ENCODE measurements around the gene HLA-DRA. TPM values are rescaled to one million over a fixed set of nuclear protein-coding genes. Genes with fewer than 3 reads are reported as not detected.
"Not testable (repeated sequence)": the region's sequence is repeated elsewhere in the genome, so short reads cannot be mapped to it uniquely, and the experiment has no call there.

HLA-DRA gene
- total RNA-seq, 6 experiments from 2014 or later, result 21.2 to 235 (median 66.8) TPM

DNA sequence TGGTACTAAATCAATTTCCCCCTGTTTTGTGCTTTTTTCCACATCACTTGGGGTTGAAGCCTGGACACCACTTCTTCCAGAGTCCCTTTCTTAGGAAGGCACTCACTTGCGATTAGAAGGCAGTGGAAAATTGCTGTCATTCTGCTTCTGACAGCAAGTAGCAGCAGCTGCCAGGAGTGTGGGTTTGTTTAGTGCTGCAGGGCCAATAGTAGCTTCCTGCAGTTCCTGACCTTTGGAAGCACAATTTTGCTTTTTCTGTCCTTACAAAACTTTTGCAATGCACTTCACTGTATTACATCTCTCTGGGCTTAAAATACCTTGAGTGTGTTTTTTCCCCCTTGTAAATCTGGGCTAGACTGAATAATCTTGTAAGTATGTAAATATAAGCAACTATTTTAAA, 12.5 kb upstream of the HLA-DRA start:
- Histone ChIP-seq H3K4me1 (no peaks in the 10 kb centered on the region), H3K4me3 (no peak overlapping the region), H3K27ac (no peak overlapping the region), H3K9me3 (no peaks in the 10 kb centered on the region), H3K36me3 (no peaks in the 10 kb centered on the region), H3K27me3 (no peaks in the 10 kb centered on the region)
- TF ChIP-seq, protein P1, sequence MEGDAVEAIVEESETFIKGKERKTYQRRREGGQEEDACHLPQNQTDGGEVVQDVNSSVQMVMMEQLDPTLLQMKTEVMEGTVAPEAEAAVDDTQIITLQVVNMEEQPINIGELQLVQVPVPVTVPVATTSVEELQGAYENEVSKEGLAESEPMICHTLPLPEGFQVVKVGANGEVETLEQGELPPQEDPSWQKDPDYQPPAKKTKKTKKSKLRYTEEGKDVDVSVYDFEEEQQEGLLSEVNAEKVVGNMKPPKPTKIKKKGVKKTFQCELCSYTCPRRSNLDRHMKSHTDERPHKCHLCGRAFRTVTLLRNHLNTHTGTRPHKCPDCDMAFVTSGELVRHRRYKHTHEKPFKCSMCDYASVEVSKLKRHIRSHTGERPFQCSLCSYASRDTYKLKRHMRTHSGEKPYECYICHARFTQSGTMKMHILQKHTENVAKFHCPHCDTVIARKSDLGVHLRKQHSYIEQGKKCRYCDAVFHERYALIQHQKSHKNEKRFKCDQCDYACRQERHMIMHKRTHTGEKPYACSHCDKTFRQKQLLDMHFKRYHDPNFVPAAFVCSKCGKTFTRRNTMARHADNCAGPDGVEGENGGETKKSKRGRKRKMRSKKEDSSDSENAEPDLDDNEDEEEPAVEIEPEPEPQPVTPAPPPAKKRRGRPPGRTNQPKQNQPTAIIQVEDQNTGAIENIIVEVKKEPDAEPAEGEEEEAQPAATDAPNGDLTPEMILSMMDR (IDR thresholded peaks at IDR 0.05), result no peak
- ATAC-seq (peak; percentile 77 to 95 (median 86)), DNase-seq (peak in 2 of 3 donors; percentile 38 to 63)
- intact Hi-C loops (cut with DNase I), result no loop called here
- 9% methylated on average over 1 of the region's 1 CpG for WGBS (ENCODE audit: insufficient coverage, low coverage, low lambda C conversion rate, missing lambda C conversion rate)

DNA sequence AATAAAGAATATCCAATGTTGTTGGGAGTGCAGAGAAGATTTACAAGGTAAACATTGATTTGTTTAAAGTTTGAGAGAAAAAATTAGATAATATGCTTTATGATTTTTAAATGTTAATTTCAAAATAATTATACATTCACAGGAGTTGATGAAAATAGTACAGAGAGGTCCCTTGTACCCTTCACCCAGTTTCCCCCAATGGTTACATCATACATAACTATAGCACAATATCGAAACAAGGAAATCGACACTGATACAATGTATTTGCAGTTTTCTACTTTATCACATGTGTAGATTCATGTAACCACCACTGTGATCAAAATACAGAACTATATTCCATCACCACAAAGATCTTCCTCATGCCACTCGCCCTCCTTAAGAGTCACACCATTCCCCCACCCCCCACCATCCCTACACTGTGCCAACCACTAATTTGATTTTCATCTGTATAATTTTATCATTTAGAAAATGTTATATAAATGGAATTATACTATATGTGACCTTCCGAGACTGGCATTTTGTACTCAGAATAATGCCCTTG, 11.7 kb upstream of the HLA-DRA start:
- ATAC-seq, result no peak
- WGBS (ENCODE audit: insufficient coverage, low coverage, low lambda C conversion rate, missing lambda C conversion rate), result 75% methylated on average over 4 of the region's 4 CpGs
- H3K27ac ChIP-seq, result no peak overlapping the region
- H3K9me3 ChIP-seq, result no peaks in the 10 kb centered on the region
- no peak for DNase-seq
- no peaks in the 10 kb centered on the region for H3K4me1 ChIP-seq
- no peaks in the 10 kb centered on the region for H3K27me3 ChIP-seq
- H3K36me3 ChIP-seq, result no peaks in the 10 kb centered on the region
- intact Hi-C loops (cut with DNase I), result no loop called here
- H3K4me3 ChIP-seq, result no peak overlapping the region
- TF ChIP-seq POLR2A (IDR thresholded peaks at IDR 0.05), result no peak
- TF ChIP-seq, protein P1 (IDR thresholded peaks at IDR 0.05), result no peak

DNA sequence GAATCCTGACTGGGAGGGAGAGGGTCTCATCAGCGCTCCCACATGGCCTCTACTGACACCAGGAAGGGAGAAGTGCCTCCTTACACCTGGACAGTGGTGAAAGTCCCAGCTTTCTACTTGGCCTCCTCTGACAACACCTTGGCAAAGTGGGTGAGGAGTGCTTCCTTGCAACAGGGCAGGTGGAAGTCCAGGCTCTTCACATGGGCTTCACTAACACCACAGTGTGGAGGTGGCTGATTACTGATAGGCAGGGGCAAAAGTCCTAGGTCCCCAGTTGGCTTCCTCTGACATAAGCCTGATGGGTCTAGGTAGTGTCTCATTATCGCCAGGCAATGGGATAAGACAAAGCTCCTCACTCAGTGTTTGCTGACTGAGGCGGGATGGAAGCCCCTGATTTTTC, 9.5 kb upstream of the HLA-DRA start:
- TF ChIP-seq, protein P1 (IDR thresholded peaks at IDR 0.05), result no peak
- no peak for TF ChIP-seq POLR2A (IDR thresholded peaks at IDR 0.05)
- DNase-seq, result no peak
- intact Hi-C loops (cut with DNase I), result no loop called here
- Histone ChIP-seq H3K27me3 (no peaks in the 10 kb centered on the region), H3K4me1 (no peaks in the 10 kb centered on the region), H3K9me3 (no peaks in the 10 kb centered on the region), H3K36me3 (no peaks in the 10 kb centered on the region), H3K27ac (no peak overlapping the region), H3K4me3 (no peak overlapping the region)
- ATAC-seq, result peak in 1 of 4 donors; percentile 54
- 80% methylated on average over 1 of the region's 3 CpGs for WGBS (ENCODE audit: insufficient coverage, low coverage, low lambda C conversion rate, missing lambda C conversion rate)

DNA sequence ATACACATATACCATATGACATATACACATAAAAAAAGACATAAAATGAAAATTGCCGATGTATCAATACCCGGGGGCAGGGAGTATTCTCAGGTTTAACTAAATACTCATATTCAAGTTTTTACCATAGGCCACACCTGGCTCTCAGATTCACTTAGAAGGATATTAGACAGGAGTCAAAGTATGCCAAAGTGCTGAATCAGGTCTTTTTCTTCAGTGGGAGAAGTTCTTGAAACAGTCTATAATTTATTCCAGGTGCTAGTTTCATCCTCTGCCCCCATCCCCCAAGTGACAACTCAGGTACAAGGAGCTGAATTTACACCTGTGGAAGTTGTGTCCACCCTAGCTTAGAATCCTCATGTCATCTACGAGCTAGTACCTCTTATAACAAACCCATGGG, 8.5 kb upstream of the HLA-DRA start:
- 69% methylated on average over 3 of the region's 3 CpGs for WGBS (ENCODE audit: insufficient coverage, low coverage, low lambda C conversion rate, missing lambda C conversion rate)
- no peak for ATAC-seq
- Histone ChIP-seq H3K4me3 (no peak overlapping the region), H3K27me3 (no peaks in the 10 kb centered on the region), H3K4me1 (no peaks in the 10 kb centered on the region), H3K36me3 (no peaks in the 10 kb centered on the region), H3K9me3 (no peaks in the 10 kb centered on the region), H3K27ac (no peak overlapping the region)
- TF ChIP-seq, protein P1 (IDR thresholded peaks at IDR 0.05), result no peak
- no peak for TF ChIP-seq POLR2A (IDR thresholded peaks at IDR 0.05)
- no peak for DNase-seq
- intact Hi-C loops (cut with DNase I), result no loop called here

DNA sequence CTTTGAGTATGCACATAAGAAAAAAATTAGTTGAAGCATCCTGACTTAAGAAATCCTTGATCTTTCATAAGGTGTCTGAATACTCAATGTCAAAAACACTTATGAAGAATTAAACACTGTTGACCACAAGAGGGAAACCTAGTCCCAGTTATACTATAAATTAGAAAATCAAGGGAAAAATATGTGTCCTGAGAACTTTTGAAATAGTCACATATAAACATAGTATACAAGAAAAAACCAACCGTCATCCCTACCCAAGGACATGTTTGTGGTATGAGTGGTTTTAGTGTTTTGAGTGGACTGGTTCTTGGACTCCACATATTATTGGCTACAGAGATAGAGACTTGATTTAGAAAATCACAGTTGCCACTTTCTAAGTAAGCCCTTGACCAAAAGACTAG, 7.6 kb upstream of the HLA-DRA start:
- no peak for DNase-seq
- intact Hi-C loops (cut with DNase I), result no loop called here
- Histone ChIP-seq H3K27ac (no peak overlapping the region), H3K27me3 (no peaks in the 10 kb centered on the region), H3K4me1 (no peaks in the 10 kb centered on the region), H3K36me3 (no peaks in the 10 kb centered on the region), H3K4me3 (no peak overlapping the region), H3K9me3 (no peaks in the 10 kb centered on the region)
- WGBS (ENCODE audit: insufficient coverage, low coverage, low lambda C conversion rate, missing lambda C conversion rate), result 0% methylated on average over 1 of the region's 1 CpG
- ATAC-seq, result peak in 3 of 4 donors; percentile 36 to 53 (median 51)
- TF ChIP-seq POLR2A (IDR thresholded peaks at IDR 0.05), result no peak
- TF ChIP-seq, protein P1 (IDR thresholded peaks at IDR 0.05), result peak; percentile 39 to 50 (median 48)

DNA sequence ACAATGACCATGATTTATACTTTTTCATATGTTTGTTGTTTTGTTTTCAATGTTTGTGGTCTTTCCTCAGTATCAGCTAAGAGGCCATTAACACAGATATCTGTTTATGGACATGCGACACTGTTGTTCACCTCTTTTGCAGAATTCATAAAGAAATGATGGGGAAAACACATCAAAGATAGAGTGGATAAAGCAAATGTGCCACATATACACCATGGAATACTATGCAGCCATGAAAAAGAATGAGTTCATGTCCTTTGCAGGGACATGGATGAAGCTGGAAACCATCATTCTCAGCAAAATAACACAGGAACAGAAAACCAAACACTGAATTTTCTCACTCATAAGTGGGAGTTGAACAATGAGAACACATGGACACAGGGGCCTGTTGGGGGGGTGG, 5.7 kb upstream of the HLA-DRA start:
- intact Hi-C loops (cut with DNase I); H3K4me3 ChIP-seq; H3K36me3 ChIP-seq; H3K27ac ChIP-seq; H3K9me3 ChIP-seq; H3K27me3 ChIP-seq; DNase-seq; H3K4me1 ChIP-seq; ATAC-seq: not testable (repeated sequence)
- WGBS (ENCODE audit: insufficient coverage, low coverage, low lambda C conversion rate, missing lambda C conversion rate), result 77% methylated on average over 1 of the region's 1 CpG
